Liver (tissue), 9 donors: ENCODE measurements around the gene GUCA1A. TPM values are rescaled to one million over a fixed set of nuclear protein-coding genes. Genes with fewer than 3 reads are reported as not detected.

Experiments used
- DNase-seq: peaks from one replicate; pipeline ENCODE4 v3.0.0-alpha.2; 2017; ENCODE audit warnings: low spot score
- H3K27ac ChIP-seq, 2 donors: one replicate each; pipeline ENCODE4 v1.7.0; 2013; ENCODE audit warnings: inconsistent platforms in 2 of 2, low read length in 2 of 2, control low read depth in 1 of 2, low read depth in 1 of 2, mild to moderate bottlenecking in 1 of 2
- H3K27me3 ChIP-seq, 4 donors: one replicate each; pipeline versions ENCODE4 v1.6.1 to v1.7.0; 2013; ENCODE audit warnings: low read length in 3 of 4, inconsistent platforms in 1 of 4, mild to moderate bottlenecking in 1 of 4, moderate library complexity in 1 of 4; ENCODE audit not compliant: control insufficient read depth in 4 of 4, insufficient read depth in 4 of 4
- H3K36me3 ChIP-seq, 4 donors: one replicate each; pipeline versions ENCODE4 v1.6.1 to v1.7.0; 2013; ENCODE audit warnings: low read length in 3 of 4, mild to moderate bottlenecking in 3 of 4, low read depth in 1 of 4, moderate library complexity in 1 of 4; ENCODE audit not compliant: control insufficient read depth in 4 of 4, insufficient read depth in 3 of 4
- H3K4me1 ChIP-seq, 4 donors: one replicate each; pipeline versions ENCODE4 v1.6.1 to v1.7.0; 2013; ENCODE audit warnings: low read length in 3 of 4, mild to moderate bottlenecking in 3 of 4, moderate library complexity in 1 of 4; ENCODE audit not compliant: control insufficient read depth in 4 of 4, insufficient read depth in 4 of 4
- H3K4me3 ChIP-seq, 3 donors: one replicate each; pipeline versions ENCODE4 v1.6.1 to v1.7.0; 2013; ENCODE audit warnings: low read length in 3 of 3, control low read depth in 1 of 3, low read depth in 1 of 3, mild to moderate bottlenecking in 1 of 3
- H3K9ac ChIP-seq, 2 donors: one replicate each; pipeline ENCODE4 v1.7.0; 2013; ENCODE audit warnings: low read length in 2 of 2, mild to moderate bottlenecking in 2 of 2, moderate library complexity in 2 of 2, control low read depth in 1 of 2, low read depth in 1 of 2
- H3K9me3 ChIP-seq, 4 donors: one replicate each; pipeline versions ENCODE4 v1.6.1 to v1.7.0; 2013; ENCODE audit warnings: low read length in 3 of 4; ENCODE audit not compliant: control insufficient read depth in 4 of 4
- EGR1 ChIP-seq, 2 donors: IDR thresholded peaks; 2 replicates each; pipeline ENCODE4 v1.6.1; 2016 to 2018; ENCODE audit warnings: antibody characterized with exemption in 2 of 2, low read depth in 2 of 2
- FOXA1 ChIP-seq: IDR thresholded peaks from 2 replicates; pipeline ENCODE4 v1.6.1; 2016; ENCODE audit warnings: antibody characterized with exemption
- HNF4A ChIP-seq, 2 donors: conservative IDR thresholded peaks; 2 replicates each; pipeline ENCODE4 v1.6.1; 2016; ENCODE audit warnings: antibody characterized with exemption in 2 of 2, mild to moderate bottlenecking in 2 of 2
- HNF4G ChIP-seq: IDR thresholded peaks from 2 replicates; pipeline ENCODE4 v1.6.1; 2016; ENCODE audit warnings: antibody characterized with exemption
- JUND ChIP-seq, 2 donors: IDR thresholded peaks; 2 replicates each; pipeline ENCODE4 v1.6.1; 2016; ENCODE audit warnings: antibody characterized with exemption in 2 of 2
- NR2F2 ChIP-seq: IDR thresholded peaks from 2 replicates; pipeline ENCODE4 v1.6.1; 2016; ENCODE audit warnings: antibody characterized with exemption
- RAD21 ChIP-seq, 2 donors: IDR thresholded peaks; 2 replicates each; pipeline ENCODE4 v1.6.1; 2016; ENCODE audit warnings: antibody characterized with exemption in 2 of 2, mild to moderate bottlenecking in 2 of 2
- RXRA ChIP-seq, 2 donors: IDR thresholded peaks; 2 replicates each; pipeline ENCODE4 v1.6.1; 2017 to 2018; ENCODE audit warnings: antibody characterized with exemption in 2 of 2, mild to moderate bottlenecking in 1 of 2
- SP1 ChIP-seq: IDR thresholded peaks from 2 replicates; pipeline ENCODE4 v1.6.1; 2018; ENCODE audit warnings: antibody characterized with exemption, mild to moderate bottlenecking
- TAF1 ChIP-seq: conservative IDR thresholded peaks from 2 replicates; pipeline ENCODE4 v1.6.1; 2016; ENCODE audit warnings: antibody characterized with exemption, mild to moderate bottlenecking
- WGBS: extraction: QIAGEN DNeasy Blood & Tissue Kit; methylation state at CpG from one replicate; pipeline ENCODE4 v1.1.7; 2013; 5-methylcytosine and 5-hydroxymethylcytosine counted together
- polyA plus RNA-seq, 2 donors: library from polyadenylated mRNA; stranded (reverse) in 1 of 2; unstranded in 1 of 2; fragments of 200-250 nt in 1 of 2; fragments of >200 nt in 1 of 2; fragmentation: Nextera tagmentation in 1 of 2; extraction: Ambion mirVana in 1 of 2; gene quantifications; one replicate each; pipeline versions ENCODE4 v1.2.1 to v1.2.3, GENCODE V29; 2013 to 2015
- total RNA-seq, 2 donors: library from RNA; depleted of rRNA; stranded (reverse); fragments of >200 nt; gene quantifications; one replicate each; pipeline ENCODE4 v1.2.3, GENCODE V29; 2014
- TF ChIP-seq, protein P1 (sequence below): fragments of 150-350 bp; IDR thresholded peaks from 2 replicates; pipeline ENCODE4 v1.5.1; 2017; ENCODE audit warnings: improper control_type of control experiment, low read depth, low read length; ENCODE audit not compliant: missing input control
- TF ChIP-seq, protein P2 (sequence below): IDR thresholded peaks from 2 replicates; pipeline ENCODE4 v1.6.1; 2016; ENCODE audit warnings: antibody characterized with exemption
- TF ChIP-seq, protein P3 (sequence below): IDR thresholded peaks from 2 replicates; pipeline ENCODE4 v1.6.1; 2016; ENCODE audit warnings: antibody characterized with exemption, mild to moderate bottlenecking
- TF ChIP-seq, protein P4 (sequence below): IDR thresholded peaks from 2 replicates; pipeline ENCODE4 v1.6.1; 2016; ENCODE audit warnings: antibody characterized with exemption
- TF ChIP-seq, protein P5 (sequence below): IDR thresholded peaks from 2 replicates; pipeline ENCODE4 v1.6.1; 2016; ENCODE audit warnings: antibody characterized with exemption
- donor health status: healthy.
- donor health status: healthy.
- donor health status: healthy.
- donor health status: healthy.
- donor health status: healthy.

GUCA1A gene
- total and polyA plus RNA-seq, 4 donors, result not detected

DNA sequence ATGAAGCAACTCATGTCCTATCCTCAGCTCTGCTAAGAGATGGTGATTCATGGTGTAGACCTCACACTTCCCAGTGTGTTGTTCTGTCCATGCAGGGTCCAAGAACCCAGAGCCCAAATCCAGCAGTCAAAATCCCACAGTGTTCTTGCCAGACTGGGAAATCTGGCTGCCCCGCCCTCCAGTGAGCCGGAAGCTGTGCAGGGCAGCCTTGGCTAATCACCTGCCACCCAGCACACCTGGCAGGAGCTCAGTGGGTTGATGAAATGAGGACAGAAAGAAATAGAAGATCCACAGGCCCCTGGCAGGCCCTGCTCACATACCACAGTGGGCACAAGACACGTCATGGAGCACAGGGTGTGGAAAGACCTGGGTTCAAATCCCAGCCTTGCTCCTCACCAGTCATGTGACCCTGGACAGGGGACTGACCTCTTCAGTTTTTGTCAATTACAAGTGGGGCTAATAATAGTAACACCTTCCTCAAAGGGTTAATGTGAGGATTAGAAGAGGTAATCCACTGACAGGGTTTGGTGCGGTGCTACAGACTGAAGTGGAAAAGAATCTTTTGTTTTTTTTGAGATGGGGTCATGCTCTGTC, 13.6 kb upstream of the GUCA1A start:
- Histone ChIP-seq H3K9ac (no peak overlapping the region), H3K27me3 (no peaks in the 10 kb centered on the region), H3K9me3 (no peaks in the 10 kb centered on the region), H3K36me3 (no peaks in the 10 kb centered on the region), H3K27ac (no peak overlapping the region), H3K4me1 (no peaks in the 10 kb centered on the region), H3K4me3 (no peak overlapping the region)
- DNase-seq, result no peak
- WGBS, result 82% methylated on average over 4 of the region's 4 CpGs
- TF ChIP-seq RXRA (IDR thresholded peaks at IDR 0.05) (no peak), JUND (IDR thresholded peaks at IDR 0.05) (no peak), SP1 (no peak), HNF4A (conservative IDR thresholded peaks at IDR 0.05) (no peak), HNF4G (no peak), EGR1 (IDR thresholded peaks at IDR 0.05; ENCODE audit: low read depth in 2 of 2) (no peak), TAF1 (no peak)

DNA sequence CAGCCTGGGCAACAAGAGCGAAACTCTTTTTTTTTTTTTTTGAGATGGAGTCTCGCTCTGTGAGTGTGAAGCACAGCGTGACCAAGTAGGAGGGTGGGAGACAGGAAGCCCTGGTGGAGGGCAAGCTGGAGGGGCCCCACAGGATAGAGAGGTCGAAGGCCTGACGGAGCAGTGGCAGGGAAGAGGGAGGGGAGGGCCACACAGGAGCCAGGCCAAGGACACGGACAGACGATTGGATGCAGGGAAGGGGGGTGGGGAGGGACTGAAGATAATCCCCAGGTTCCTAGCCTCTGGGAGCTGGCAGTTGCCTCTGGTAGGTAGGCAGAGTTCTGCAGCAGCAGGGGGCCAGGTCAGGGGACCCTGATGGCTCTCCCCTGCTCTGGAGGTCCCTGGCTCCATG, 10.8 kb upstream of the GUCA1A start:
- DNase-seq, result no peak
- Histone ChIP-seq H3K27ac (no peak overlapping the region), H3K27me3 (no peaks in the 10 kb centered on the region), H3K9me3 (no peaks in the 10 kb centered on the region), H3K36me3 (no peaks in the 10 kb centered on the region), H3K4me1 (no peaks in the 10 kb centered on the region), H3K4me3 (no peak overlapping the region), H3K9ac (no peak overlapping the region)
- TF ChIP-seq EGR1 (IDR thresholded peaks at IDR 0.05; ENCODE audit: low read depth in 2 of 2) (no peak), RXRA (IDR thresholded peaks at IDR 0.05) (no peak), NR2F2 (no peak), JUND (IDR thresholded peaks at IDR 0.05) (no peak), SP1 (no peak), TAF1 (no peak), FOXA1 (no peak), HNF4G (no peak), RAD21 (IDR thresholded peaks at IDR 0.05) (no peak)
- TF ChIP-seq, protein P1, sequence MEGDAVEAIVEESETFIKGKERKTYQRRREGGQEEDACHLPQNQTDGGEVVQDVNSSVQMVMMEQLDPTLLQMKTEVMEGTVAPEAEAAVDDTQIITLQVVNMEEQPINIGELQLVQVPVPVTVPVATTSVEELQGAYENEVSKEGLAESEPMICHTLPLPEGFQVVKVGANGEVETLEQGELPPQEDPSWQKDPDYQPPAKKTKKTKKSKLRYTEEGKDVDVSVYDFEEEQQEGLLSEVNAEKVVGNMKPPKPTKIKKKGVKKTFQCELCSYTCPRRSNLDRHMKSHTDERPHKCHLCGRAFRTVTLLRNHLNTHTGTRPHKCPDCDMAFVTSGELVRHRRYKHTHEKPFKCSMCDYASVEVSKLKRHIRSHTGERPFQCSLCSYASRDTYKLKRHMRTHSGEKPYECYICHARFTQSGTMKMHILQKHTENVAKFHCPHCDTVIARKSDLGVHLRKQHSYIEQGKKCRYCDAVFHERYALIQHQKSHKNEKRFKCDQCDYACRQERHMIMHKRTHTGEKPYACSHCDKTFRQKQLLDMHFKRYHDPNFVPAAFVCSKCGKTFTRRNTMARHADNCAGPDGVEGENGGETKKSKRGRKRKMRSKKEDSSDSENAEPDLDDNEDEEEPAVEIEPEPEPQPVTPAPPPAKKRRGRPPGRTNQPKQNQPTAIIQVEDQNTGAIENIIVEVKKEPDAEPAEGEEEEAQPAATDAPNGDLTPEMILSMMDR, result no peak
- TF ChIP-seq, protein P2, sequence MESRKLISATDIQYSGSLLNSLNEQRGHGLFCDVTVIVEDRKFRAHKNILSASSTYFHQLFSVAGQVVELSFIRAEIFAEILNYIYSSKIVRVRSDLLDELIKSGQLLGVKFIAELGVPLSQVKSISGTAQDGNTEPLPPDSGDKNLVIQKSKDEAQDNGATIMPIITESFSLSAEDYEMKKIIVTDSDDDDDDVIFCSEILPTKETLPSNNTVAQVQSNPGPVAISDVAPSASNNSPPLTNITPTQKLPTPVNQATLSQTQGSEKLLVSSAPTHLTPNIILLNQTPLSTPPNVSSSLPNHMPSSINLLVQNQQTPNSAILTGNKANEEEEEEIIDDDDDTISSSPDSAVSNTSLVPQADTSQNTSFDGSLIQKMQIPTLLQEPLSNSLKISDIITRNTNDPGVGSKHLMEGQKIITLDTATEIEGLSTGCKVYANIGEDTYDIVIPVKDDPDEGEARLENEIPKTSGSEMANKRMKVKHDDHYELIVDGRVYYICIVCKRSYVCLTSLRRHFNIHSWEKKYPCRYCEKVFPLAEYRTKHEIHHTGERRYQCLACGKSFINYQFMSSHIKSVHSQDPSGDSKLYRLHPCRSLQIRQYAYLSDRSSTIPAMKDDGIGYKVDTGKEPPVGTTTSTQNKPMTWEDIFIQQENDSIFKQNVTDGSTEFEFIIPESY, result no peak
- TF ChIP-seq, protein P3, sequence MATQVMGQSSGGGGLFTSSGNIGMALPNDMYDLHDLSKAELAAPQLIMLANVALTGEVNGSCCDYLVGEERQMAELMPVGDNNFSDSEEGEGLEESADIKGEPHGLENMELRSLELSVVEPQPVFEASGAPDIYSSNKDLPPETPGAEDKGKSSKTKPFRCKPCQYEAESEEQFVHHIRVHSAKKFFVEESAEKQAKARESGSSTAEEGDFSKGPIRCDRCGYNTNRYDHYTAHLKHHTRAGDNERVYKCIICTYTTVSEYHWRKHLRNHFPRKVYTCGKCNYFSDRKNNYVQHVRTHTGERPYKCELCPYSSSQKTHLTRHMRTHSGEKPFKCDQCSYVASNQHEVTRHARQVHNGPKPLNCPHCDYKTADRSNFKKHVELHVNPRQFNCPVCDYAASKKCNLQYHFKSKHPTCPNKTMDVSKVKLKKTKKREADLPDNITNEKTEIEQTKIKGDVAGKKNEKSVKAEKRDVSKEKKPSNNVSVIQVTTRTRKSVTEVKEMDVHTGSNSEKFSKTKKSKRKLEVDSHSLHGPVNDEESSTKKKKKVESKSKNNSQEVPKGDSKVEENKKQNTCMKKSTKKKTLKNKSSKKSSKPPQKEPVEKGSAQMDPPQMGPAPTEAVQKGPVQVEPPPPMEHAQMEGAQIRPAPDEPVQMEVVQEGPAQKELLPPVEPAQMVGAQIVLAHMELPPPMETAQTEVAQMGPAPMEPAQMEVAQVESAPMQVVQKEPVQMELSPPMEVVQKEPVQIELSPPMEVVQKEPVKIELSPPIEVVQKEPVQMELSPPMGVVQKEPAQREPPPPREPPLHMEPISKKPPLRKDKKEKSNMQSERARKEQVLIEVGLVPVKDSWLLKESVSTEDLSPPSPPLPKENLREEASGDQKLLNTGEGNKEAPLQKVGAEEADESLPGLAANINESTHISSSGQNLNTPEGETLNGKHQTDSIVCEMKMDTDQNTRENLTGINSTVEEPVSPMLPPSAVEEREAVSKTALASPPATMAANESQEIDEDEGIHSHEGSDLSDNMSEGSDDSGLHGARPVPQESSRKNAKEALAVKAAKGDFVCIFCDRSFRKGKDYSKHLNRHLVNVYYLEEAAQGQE, result no peak
- TF ChIP-seq, protein P4, sequence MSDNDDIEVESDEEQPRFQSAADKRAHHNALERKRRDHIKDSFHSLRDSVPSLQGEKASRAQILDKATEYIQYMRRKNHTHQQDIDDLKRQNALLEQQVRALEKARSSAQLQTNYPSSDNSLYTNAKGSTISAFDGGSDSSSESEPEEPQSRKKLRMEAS, result no peak
- TF ChIP-seq, protein P5, sequence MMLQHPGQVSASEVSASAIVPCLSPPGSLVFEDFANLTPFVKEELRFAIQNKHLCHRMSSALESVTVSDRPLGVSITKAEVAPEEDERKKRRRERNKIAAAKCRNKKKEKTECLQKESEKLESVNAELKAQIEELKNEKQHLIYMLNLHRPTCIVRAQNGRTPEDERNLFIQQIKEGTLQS, result no peak
- WGBS, result 49% methylated on average over 7 of the region's 7 CpGs
